ENCODE results near the gene STAMBPL1.

STAMBPL1 gene

DNA sequence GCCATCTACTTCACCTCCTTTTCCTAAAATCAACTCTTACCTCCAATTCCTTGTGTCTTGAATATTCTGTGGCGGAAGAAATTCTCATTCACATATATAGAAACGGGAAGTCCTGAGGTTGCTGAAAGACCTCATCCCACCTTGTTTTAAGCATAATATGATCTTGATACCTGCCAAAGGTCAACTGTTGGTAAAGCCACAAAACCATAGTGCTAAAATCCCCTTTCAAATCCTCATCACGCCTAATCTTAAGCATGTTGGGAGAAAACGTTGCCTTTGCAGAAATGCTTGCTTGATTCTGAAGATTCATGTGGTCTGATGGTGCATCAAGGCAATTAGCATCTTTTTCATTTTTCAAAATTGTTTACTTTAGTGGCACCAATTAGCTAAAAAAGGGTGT is 36.9 kb upstream of the STAMBPL1 start:
- DNase-seq, result no peak
- TF ChIP-seq GATA1 (IDR thresholded peaks at IDR 0.05; ENCODE audit: low read depth, low read length) (no peak), POLR2A (IDR thresholded peaks at IDR 0.05; ENCODE audit: low read length) (no peak)

GRCh38 chr10:88848499-88848898 is 31.5 kb upstream of the STAMBPL1 start:
- DNase-seq, result no peak
- no peak for TF ChIP-seq GATA1 (IDR thresholded peaks at IDR 0.05; ENCODE audit: low read depth, low read length)

- TF ChIP-seq GATA1 (IDR thresholded peaks at IDR 0.05; ENCODE audit: low read depth, low read length) (no peak), POLR2A (IDR thresholded peaks at IDR 0.05; ENCODE audit: low read length) (no peak)
- no peak for DNase-seq
Observed at GRCh38 chr10:88849234-88849633, 30.8 kb upstream of the STAMBPL1 start.

DNA sequence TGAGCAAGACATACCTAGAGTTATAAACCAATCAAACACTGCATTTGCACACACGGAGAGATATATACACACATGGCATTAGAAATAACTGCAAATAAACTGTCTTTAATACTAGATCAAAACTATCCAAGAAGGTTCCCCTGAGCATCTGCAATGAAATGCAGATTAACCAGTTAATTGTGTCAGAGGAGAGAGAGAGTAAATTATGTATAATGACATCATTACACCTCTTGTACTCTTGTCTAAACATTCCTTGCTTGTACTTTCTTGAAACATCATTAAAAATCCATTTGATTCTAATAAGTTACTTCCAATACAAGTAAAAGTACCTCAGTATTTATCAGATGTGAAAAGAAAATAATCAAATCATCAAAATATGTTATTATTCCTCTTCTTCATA is 29.3 kb upstream of the STAMBPL1 start:
- TF ChIP-seq POLR2A (IDR thresholded peaks at IDR 0.05; ENCODE audit: low read length), result no peak
- TF ChIP-seq GATA1 (IDR thresholded peaks at IDR 0.05; ENCODE audit: low read depth, low read length), result no peak
- DNase-seq, result no peak

- no peak for TF ChIP-seq POLR2A (IDR thresholded peaks at IDR 0.05; ENCODE audit: low read length)
- no peak for TF ChIP-seq GATA1 (IDR thresholded peaks at IDR 0.05; ENCODE audit: low read depth, low read length)
- DNase-seq, result no peak
Observed at GRCh38 chr10:88851706-88852105, 28.3 kb upstream of the STAMBPL1 start, which contains the start of gene ANKRD22. ANKRD22 (minus strand) TSS chr10:88851844; CDS start chr10:88851607, 237 bp downstream.

GRCh38 chr10:88852327-88852726 is 27.7 kb upstream of the STAMBPL1 start:
- TF ChIP-seq GATA1 (IDR thresholded peaks at IDR 0.05; ENCODE audit: low read depth, low read length) (no peak), POLR2A (IDR thresholded peaks at IDR 0.05; ENCODE audit: low read length) (no peak)
- DNase-seq, result no peak

DNA sequence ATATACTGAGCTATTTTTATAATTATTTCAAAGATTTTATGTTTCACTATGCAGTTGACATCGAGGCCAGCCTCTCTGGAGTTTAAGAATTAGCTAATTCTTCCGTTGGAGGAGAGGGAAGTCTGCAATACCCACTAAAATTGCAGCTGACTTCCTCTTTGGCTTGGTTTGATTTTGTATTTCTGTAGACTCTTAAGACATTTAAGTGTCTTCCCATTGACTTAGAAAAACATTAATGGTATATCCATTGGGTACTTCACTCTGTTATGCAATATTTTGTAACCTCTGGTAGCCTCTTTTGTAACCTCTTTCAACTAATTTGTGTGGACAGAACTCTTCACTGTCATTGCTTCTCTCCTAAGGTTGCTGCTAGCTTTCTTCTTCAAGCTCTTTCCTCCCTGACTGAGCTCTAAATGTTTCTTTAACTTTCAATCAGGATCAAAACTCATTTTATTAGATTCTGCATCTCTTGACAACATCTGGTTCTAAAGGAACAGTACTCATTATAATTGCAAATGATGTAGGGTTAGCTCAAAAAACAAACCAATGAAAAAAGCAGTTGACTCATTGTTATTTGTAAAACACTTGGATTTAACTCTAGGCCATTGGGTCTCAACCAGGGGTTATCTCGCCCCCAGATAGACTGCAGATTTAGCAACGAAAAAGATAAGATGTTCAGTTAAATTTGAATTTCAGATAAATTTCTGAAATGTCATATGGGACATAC is 26.7 kb upstream of the STAMBPL1 start:
- DNase-seq, result no peak
- no peak for TF ChIP-seq POLR2A (IDR thresholded peaks at IDR 0.05; ENCODE audit: low read length)

DNA sequence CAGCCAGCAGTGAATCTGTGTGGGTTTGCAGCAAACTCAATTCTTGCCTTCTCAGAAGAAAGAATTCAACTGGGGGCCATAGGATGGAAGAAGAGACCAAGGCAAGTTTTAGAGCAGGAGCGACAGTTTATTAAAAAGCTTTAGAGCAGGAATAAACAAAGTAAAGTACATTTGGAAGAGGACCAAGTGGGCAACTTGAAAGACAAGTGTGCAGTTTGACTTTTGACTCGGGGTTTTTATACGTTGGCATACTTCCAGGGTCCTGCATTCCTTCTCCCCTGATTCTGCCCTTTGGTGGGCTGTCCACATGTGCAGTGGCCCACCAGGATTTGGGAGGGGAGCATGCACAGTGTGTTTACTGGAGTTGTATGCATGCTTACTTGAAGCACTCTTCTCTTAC is 25.4 kb upstream of the STAMBPL1 start:
- DNase-seq, result no peak
- TF ChIP-seq GATA1 (IDR thresholded peaks at IDR 0.05; ENCODE audit: low read depth, low read length) (no peak), POLR2A (IDR thresholded peaks at IDR 0.05; ENCODE audit: low read length) (no peak)

- TF ChIP-seq POLR2A (IDR thresholded peaks at IDR 0.05; ENCODE audit: low read length) (no peak), GATA1 (IDR thresholded peaks at IDR 0.05; ENCODE audit: low read depth, low read length) (no peak)
- DNase-seq, result no peak
Observed at GRCh38 chr10:88857831-88858230, 22.2 kb upstream of the STAMBPL1 start.

DNA sequence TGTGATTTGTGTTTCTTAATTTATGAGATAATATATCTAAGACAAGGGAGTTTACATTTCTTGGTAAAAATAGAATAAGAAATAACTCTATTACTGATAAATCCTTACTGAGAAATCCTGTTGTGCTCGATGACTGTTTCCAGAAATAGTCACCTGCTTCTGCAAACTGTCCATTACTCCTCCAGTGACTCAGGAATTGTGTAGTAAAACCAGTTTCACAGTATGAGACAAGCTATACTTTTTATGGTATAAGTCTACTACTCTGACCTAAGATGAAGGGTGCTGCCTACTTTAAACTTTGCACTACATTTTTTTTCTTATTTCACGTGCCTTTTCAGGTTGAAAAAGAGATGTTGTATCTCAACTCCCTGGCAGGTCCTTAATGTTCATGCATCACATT is 21.6 kb upstream of the STAMBPL1 start:
- no peak for TF ChIP-seq GATA1 (IDR thresholded peaks at IDR 0.05; ENCODE audit: low read depth, low read length)
- TF ChIP-seq POLR2A (IDR thresholded peaks at IDR 0.05; ENCODE audit: low read length), result no peak
- no peak for DNase-seq

DNA sequence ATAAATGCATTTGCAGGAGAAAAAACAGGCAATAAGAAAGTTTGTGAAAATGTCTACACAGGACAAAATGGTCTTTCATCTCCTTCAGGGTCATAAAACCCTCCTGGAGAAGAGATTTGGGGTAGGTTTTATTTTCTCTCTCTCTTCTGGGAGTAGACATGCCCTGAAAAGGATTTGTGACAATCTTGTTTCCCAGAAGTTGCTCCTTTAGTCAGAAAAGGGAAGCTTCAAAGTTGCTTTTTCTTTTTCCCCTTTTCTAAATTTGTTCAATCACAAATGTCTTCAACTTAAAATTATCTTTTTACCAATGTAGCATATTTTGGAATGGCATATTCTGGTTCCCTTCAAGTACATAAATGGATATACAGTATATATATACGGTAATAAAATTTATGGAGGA is 19.0 kb upstream of the STAMBPL1 start:
- TF ChIP-seq POLR2A (IDR thresholded peaks at IDR 0.05; ENCODE audit: low read length) (no peak), GATA1 (IDR thresholded peaks at IDR 0.05; ENCODE audit: low read depth, low read length) (no peak)
- no peak for DNase-seq

GRCh38 chr10:88865281-88865876 is 14.7 kb upstream of the STAMBPL1 start:
- peak in 1 of 2 experiments; percentile 1 for DNase-seq
- TF ChIP-seq GATA1 (IDR thresholded peaks at IDR 0.05; ENCODE audit: low read depth, low read length) (no peak), POLR2A (IDR thresholded peaks at IDR 0.05; ENCODE audit: low read length) (no peak)

DNA sequence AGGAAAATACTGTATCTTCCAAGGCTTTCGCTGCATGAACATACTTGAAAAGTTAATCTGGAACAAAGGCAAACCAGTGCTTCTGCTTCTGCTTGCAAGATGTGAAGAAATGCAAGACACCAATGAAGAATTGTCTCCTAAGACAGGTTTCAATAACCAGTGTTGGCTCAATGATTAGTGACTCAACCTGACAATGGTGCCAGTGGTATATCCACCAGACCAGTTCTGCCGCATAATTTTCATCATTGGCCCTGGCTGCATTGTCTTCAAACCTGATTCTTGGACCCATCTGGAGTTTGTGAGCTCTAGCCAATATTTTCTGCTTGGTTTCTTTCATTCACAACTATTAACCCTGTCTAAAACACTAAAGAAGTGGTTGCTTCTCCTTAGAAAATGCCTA is 13.6 kb upstream of the STAMBPL1 start:
- TF ChIP-seq POLR2A (IDR thresholded peaks at IDR 0.05; ENCODE audit: low read length) (no peak), GATA1 (IDR thresholded peaks at IDR 0.05; ENCODE audit: low read depth, low read length) (no peak)
- DNase-seq, result no peak

DNA sequence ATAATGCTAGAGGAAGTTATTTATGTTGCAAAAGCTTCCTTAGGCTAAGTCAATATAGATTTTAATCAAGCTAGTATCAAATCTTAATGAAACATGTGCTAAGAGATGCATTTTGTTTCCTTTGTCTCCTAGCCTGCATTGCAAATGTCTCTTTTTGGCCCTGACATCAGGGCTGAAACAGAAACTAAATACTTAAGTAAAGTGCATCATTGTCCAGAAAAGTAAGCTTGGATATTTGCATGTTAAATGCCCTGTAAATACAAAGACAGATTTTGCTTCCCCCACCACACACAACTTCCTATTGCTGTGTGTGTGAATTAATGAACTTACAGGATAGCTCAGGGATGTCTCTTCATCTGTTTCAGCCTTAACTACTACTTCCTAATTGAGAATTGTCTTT is 10.0 kb upstream of the STAMBPL1 start:
- no peak for TF ChIP-seq GATA1 (IDR thresholded peaks at IDR 0.05; ENCODE audit: low read depth, low read length)
- no peak for TF ChIP-seq POLR2A (IDR thresholded peaks at IDR 0.05; ENCODE audit: low read length)
- no peak for DNase-seq

DNA sequence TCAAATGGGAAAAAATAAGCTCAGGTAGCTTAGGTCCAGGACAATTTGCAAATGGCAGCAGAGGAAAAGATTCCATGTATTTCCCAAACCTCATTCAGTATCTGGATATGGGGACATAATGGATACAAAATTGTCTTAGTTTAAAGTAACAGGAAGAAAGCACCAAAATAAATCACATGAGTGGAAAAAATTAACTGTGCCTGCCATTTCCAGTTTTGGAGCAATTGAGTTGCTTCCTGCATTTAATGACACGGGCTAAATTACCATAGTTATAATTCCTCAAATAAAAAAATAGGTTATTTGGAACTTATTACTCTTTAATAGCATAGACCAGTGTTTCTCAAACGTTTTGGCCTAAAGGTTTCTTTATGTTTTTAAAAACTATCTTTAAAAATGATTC is 6.3 kb upstream of the STAMBPL1 start:
- no peak for TF ChIP-seq POLR2A (IDR thresholded peaks at IDR 0.05; ENCODE audit: low read length)
- no peak for TF ChIP-seq GATA1 (IDR thresholded peaks at IDR 0.05; ENCODE audit: low read depth, low read length)

More for the DNA sequence above, 6.3 kb upstream of the STAMBPL1 start:
- DNase-seq, result no peak
